ENCODE measurements around the gene OR6X1. TPM values are rescaled to one million over a fixed set of nuclear protein-coding genes. Genes with fewer than 3 reads are reported as not detected.

The OR6X1 gene, protein sequence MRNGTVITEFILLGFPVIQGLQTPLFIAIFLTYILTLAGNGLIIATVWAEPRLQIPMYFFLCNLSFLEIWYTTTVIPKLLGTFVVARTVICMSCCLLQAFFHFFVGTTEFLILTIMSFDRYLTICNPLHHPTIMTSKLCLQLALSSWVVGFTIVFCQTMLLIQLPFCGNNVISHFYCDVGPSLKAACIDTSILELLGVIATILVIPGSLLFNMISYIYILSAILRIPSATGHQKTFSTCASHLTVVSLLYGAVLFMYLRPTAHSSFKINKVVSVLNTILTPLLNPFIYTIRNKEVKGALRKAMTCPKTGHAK
- not detected in 2 replicates for total RNA-seq

DNA sequence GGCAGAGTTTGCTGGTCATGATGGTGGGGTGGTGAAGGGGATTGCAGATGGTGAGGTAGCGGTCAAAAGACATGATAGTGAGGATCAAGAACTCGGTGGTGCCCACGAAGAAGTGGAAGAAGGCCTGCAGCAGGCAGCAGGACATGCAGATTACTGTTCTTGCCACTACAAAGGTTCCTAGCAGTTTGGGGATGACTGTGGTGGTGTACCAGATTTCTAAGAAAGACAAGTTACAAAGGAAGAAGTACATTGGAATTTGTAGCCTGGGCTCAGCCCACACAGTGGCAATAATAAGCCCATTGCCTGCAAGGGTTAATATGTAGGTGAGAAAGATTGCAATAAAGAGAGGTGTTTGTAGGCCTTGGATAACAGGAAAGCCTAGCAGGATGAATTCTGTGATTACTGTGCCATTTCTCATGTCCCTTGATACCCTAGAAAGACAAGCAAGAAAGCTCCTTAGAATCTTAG lies at the start of gene OR6X1:
Gene OR6X1, minus strand, starts transcription at position 418 of the 468 bp plus-strand sequence. Its CDS starts 0 bp downstream, at position 418.

DNA sequence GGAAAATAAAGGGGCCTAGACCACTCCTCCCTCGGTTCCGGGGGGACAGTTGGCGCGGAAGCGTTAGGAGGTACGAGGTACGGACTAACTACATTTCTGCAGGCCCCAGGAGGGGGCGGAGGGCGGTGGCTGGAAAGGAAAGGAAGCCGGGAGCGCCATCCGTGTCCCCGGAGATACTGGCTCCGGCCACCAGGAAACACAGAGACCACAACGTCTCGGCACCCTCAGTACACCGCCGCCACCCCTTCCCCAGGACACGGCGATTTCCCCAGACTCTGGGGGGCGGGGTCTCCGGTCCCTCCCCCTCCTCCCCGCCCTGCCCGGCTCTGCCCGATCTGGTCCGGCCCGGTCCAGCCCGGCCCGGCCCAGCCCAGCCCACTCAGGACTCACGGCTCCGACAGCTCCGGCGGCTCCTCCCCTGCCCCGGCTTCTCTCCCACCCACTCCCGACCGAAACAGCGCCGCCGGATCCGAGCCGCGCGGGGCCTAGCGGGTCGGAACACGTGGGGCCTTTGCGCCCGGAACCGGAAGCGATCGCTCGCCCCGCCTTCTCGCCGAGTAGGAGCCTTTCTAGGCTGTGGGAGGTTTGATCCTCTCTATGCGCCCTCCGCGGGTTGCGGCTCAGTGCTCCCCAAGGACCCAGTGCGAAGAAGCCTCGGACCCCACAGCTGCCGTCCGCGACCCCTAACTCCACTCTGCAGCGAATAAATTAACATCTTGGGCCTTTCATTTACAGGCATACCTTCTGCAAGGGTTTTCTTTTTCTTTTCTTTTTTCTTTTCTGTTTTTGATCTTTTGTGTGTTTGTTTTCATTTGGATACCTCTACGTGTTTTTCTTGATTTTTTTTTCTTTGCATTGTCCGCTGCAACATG lies 12.9 kb downstream of the OR6X1 start, which contains the start of gene ZNF202:
Gene ZNF202, minus strand, starts transcription at position 502 of the 872 bp plus-strand sequence. CDS start 10,772 bp downstream, outside the sequence.

Other genes with a start within 250 kb of the OR6X1 start
- 0.69 and 0.93 TPM in 2 replicates for gene SCN3B, start 99.9 kb downstream of the OR6X1 start, total RNA-seq
- 5.0 and 7.6 TPM in 2 replicates for gene ZNF202, start 12.9 kb downstream of the OR6X1 start, total RNA-seq
- gene OR6M1, start 51.8 kb upstream of the OR6X1 start, total RNA-seq, result not detected in 2 replicates
- gene TMEM225, start 131.2 kb upstream of the OR6X1 start, total RNA-seq, result not detected in 2 replicates
- gene OR8D4, start 147.6 kb upstream of the OR6X1 start, total RNA-seq, result not detected in 2 replicates
- not detected in 2 replicates for gene OR4D5, start 185.1 kb upstream of the OR6X1 start, total RNA-seq
- gene OR6T1, start 189.3 kb upstream of the OR6X1 start, total RNA-seq, result not detected in 2 replicates
- not detected in 2 replicates for gene OR10S1, start 223.3 kb upstream of the OR6X1 start, total RNA-seq
- not detected in 2 replicates for gene OR10G6, start 240.6 kb upstream of the OR6X1 start, total RNA-seq